CD4-positive, CD25-positive, alpha-beta regulatory T cell (primary cell): ENCODE results near the gene ZBTB16. TPM values are rescaled to one million over a fixed set of nuclear protein-coding genes. Genes with fewer than 3 reads are reported as not detected.

Source experiments
- ATAC-seq, 2 donors: fragments of 150-1000 bp; cut with Tn5 transposase; one replicate each; pipeline ENCODE4 v1.10.0; 2021; ENCODE audit warnings: low read depth in 2 of 2, moderate number of reproducible peaks in 2 of 2, moderate library complexity in 1 of 2
- DNase-seq, 3 donors: peaks; one replicate each; pipeline versions ENCODE4 v3.0.0 to v3.0.0-alpha.2; 2012 to 2022; ENCODE audit warnings: mixed read lengths in 1 of 3
- H3K27ac ChIP-seq: one replicate; pipeline ENCODE4 v1.7.0; 2013; ENCODE audit warnings: mild to moderate bottlenecking, low read length; ENCODE audit not compliant: insufficient read depth, poor library complexity, severe bottlenecking
- H3K27me3 ChIP-seq: one replicate; pipeline ENCODE4 v1.7.0; 2013; ENCODE audit warnings: low read length; ENCODE audit not compliant: control insufficient read depth, insufficient read depth
- H3K36me3 ChIP-seq: one replicate; pipeline ENCODE4 v1.7.0; 2013; ENCODE audit warnings: mild to moderate bottlenecking, low read length, moderate library complexity; ENCODE audit not compliant: control insufficient read depth, insufficient read depth
- H3K4me1 ChIP-seq: 2 replicates; pipeline ENCODE4 v1.7.0; 2013; ENCODE audit warnings: mild to moderate bottlenecking, low read length; ENCODE audit not compliant: insufficient read depth, control insufficient read depth, poor library complexity, severe bottlenecking
- H3K4me3 ChIP-seq: one replicate; pipeline ENCODE4 v1.7.0; 2013; ENCODE audit warnings: low read depth, mild to moderate bottlenecking, low read length, moderate library complexity
- H3K9me3 ChIP-seq, 2 experiments: 1 replicate in 1 of 2; 2 replicates in 1 of 2; pipeline ENCODE4 v1.7.0; 2013; ENCODE audit warnings: low read length in 2 of 2, mild to moderate bottlenecking in 1 of 2, moderate library complexity in 1 of 2; ENCODE audit not compliant: control insufficient read depth in 2 of 2
- H3K27ac Mint-ChIP-seq, 3 donors: one replicate each; pipeline ENCODE4 v1.8.0; 2020 to 2022; ENCODE audit warnings: mild to moderate bottlenecking in 3 of 3, mixed read lengths in 3 of 3, moderate library complexity in 2 of 3
- H3K27me3 Mint-ChIP-seq: one replicate; pipeline ENCODE4 v1.8.0; 2022; ENCODE audit warnings: mild to moderate bottlenecking, mixed read lengths
- H3K36me3 Mint-ChIP-seq: one replicate; pipeline ENCODE4 v1.8.0; 2020; ENCODE audit warnings: mixed read lengths
- H3K4me1 Mint-ChIP-seq, 4 donors: one replicate each; pipeline ENCODE4 v1.8.0; 2020 to 2022; ENCODE audit warnings: mixed read lengths in 4 of 4, mild to moderate bottlenecking in 1 of 4
- H3K4me3 Mint-ChIP-seq, 4 donors: one replicate each; pipeline ENCODE4 v1.8.0; 2020 to 2022; ENCODE audit warnings: mild to moderate bottlenecking in 4 of 4, mixed read lengths in 4 of 4, moderate library complexity in 3 of 4
- H3K9me3 Mint-ChIP-seq, 7 donors: one replicate each; pipeline ENCODE4 v1.8.0; 2020 to 2022; ENCODE audit warnings: mixed read lengths in 7 of 7, mild to moderate bottlenecking in 3 of 7, moderate library complexity in 2 of 7
- polyA plus RNA-seq, 4 donors: library from polyadenylated mRNA; unstranded; fragments of 300-500 nt; fragmentation: Illumina TruSeq; gene quantifications; one replicate each; pipeline ENCODE4 v1.2.3, GENCODE V29; 2021
- total RNA-seq: library from RNA; stranded (reverse); gene quantifications from one replicate; pipeline ENCODE4 v1.2.3, GENCODE V29; 2022

ZBTB16 gene
- total and polyA plus RNA-seq, 5 donors from 2014 or later, result 2.9 to 28.1 (median 8.5) TPM

DNA sequence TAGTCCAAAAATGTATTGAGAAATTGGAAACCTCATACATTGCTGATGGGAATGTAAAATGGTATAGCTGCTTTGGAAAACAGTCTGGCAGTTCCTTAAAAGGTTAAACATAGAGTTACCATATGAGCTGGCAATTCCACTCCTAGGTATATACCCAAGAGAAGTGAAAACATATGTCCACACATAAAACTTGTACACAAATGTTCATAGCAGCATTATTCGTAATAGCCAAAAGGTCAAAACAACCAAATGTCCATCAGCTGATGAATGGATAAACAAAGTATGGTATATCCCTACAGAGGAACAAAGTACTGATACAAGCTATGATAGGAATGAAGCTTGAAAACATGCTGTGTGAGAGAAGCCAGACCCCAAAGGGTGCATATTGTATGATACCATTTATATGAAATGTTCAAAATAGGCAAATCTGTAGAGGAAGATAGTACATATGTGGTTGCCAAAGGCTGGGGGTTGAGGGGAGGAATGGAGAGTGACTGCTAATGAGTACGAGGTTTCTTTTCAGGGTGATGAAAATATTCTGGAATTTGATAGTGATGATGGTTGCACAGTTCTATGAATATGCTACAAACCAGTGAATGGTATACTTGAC lies 85.8 kb downstream of the ZBTB16 start:
- ATAC-seq (no peak), DNase-seq (no peak)
- Histone ChIP-seq H3K27ac (no peak overlapping the region), H3K4me3 (no peak overlapping the region), H3K4me1 (no peaks in the 10 kb centered on the region), H3K36me3 (no peaks in the 10 kb centered on the region), H3K9me3 (no peaks in the 10 kb centered on the region), H3K27me3 (no peaks in the 10 kb centered on the region)
- Mint-ChIP-seq H3K4me1 (peaks cover 0 to 24% (median 10%) of the 10 kb centered on the region in 4 donors), H3K4me3 (no peak overlapping the region), H3K27me3 (no peaks in the 10 kb centered on the region), H3K27ac (no peak overlapping the region), H3K36me3 (peaks cover 1% of the 10 kb centered on the region), H3K9me3 (peaks cover 0 to 2% (median 0%) of the 10 kb centered on the region in 7 donors)

DNA sequence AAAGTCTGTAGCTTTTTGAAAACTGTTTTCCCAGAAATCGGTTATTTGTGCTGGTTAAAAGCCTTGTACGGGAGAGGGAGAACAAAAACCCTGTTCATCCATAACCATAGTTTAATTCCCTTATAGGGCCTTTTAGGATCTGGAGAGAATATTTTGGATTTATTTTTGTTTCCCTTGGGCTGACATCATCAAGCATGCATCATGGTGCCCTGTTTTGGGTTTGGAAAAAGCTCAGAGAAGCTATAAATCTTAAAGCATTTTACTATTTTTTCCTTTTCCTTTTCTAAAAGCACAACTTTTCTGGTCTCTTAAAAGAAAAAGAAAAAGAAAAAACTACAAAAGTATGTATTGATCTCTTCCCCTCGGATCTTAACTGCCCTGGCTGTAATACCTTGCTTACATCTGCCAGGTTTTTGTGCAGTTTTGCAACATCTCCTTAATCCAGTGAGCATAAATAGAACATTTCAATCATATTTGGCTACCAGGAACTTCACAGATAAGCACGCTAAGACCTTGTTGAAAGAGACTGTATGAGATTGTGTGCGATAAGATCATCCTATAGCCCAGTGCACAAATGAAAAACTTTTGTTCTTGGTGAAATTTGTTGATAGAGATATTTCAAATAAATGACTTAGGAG lies 88.0 kb downstream of the ZBTB16 start:
- Histone ChIP-seq H3K27ac (no peak overlapping the region), H3K27me3 (no peaks in the 10 kb centered on the region), H3K4me3 (no peak overlapping the region), H3K4me1 (no peaks in the 10 kb centered on the region), H3K9me3 (no peaks in the 10 kb centered on the region), H3K36me3 (no peaks in the 10 kb centered on the region)
- no peak for DNase-seq
- peaks cover 0 to 2% (median 0%) of the 10 kb centered on the region in 7 donors for H3K9me3 Mint-ChIP-seq
- H3K27ac Mint-ChIP-seq, result no peak overlapping the region
- H3K4me3 Mint-ChIP-seq, result no peak overlapping the region
- H3K4me1 Mint-ChIP-seq, result peaks cover 0 to 28% (median 17%) of the 10 kb centered on the region in 4 donors
- ATAC-seq, result no peak
- no peaks in the 10 kb centered on the region for H3K27me3 Mint-ChIP-seq
- H3K36me3 Mint-ChIP-seq, result no peaks in the 10 kb centered on the region

DNA sequence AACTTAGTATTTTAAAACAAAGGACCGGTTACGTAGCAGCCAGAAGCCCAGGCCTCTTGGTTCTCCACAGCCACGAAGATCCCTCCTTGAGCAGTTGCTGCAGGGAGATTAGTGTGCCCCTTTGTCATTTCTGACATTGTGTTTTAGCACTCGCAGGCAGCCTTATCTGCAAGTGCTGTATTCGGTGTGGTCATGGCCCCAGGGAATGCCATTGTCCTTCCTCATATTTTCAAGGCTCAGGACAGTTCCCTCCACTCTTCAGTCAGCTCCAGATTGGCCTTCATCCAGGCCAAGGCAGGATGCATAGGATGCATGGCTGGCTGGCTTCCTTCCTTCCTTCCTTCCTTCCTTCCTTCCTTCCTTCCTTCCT lies 88.5 kb downstream of the ZBTB16 start:
- Histone ChIP-seq H3K4me3 (no peak overlapping the region), H3K4me1 (no peaks in the 10 kb centered on the region), H3K27ac (no peak overlapping the region), H3K36me3 (no peaks in the 10 kb centered on the region), H3K27me3 (no peaks in the 10 kb centered on the region), H3K9me3 (no peaks in the 10 kb centered on the region)
- Mint-ChIP-seq H3K9me3 (peaks cover 0 to 2% (median 0%) of the 10 kb centered on the region in 7 donors), H3K36me3 (no peaks in the 10 kb centered on the region), H3K27ac (peak overlapping the region in 1 of 3 donors; percentile 49), H3K4me3 (no peak overlapping the region), H3K4me1 (peaks cover 0 to 31% (median 17%) of the 10 kb centered on the region in 4 donors), H3K27me3 (no peaks in the 10 kb centered on the region)
- no peak for ATAC-seq
- no peak for DNase-seq

DNA sequence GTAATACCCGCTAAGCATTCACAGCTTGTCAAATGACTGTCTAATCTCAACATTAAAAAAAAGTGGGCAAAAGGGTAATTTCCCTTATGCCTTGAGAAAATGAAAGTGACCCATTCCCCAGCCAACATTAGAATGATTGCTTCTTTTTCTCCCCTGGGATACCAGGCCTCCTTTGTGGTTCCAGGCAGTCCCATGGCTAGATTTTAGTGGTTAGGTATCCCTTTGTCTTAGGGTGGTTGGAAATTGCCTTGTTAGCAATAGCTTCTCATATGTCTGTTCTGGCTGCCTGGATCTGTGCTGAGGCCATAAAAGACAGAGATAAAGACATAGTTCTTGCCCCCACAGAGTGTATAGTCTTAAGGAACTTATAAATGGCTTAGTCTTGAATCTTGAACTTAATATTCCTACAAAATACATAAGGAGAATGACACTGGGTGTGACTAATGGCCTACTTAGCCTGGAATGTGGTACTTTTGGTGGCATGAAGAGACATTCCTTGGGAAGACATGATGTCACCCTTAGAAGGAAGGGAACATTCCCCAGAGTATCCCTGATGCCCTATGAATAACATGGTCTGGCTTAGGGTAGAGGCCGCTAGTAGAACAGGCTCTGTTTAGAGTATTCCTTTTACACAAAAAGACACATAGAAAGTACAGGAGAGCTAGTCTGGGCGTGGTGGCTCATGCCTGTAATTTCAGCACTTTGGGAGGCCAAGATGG lies 90.3 kb downstream of the ZBTB16 start:
- H3K27ac ChIP-seq, result no peak overlapping the region
- no peak overlapping the region for H3K4me3 ChIP-seq
- H3K36me3 ChIP-seq, result no peaks in the 10 kb centered on the region
- DNase-seq (no peak), ATAC-seq (no peak)
- no peaks in the 10 kb centered on the region for H3K36me3 Mint-ChIP-seq
- peaks cover 0 to 35% (median 17%) of the 10 kb centered on the region in 4 donors for H3K4me1 Mint-ChIP-seq
- peaks cover 0 to 4% (median 0%) of the 10 kb centered on the region in 7 donors for H3K9me3 Mint-ChIP-seq
- H3K27me3 ChIP-seq, result no peaks in the 10 kb centered on the region
- H3K9me3 ChIP-seq, result no peaks in the 10 kb centered on the region
- peak overlapping the region in 1 of 3 donors; percentile 29 for H3K27ac Mint-ChIP-seq
- no peaks in the 10 kb centered on the region for H3K27me3 Mint-ChIP-seq
- H3K4me3 Mint-ChIP-seq, result no peak overlapping the region
- H3K4me1 ChIP-seq, result no peaks in the 10 kb centered on the region

DNA sequence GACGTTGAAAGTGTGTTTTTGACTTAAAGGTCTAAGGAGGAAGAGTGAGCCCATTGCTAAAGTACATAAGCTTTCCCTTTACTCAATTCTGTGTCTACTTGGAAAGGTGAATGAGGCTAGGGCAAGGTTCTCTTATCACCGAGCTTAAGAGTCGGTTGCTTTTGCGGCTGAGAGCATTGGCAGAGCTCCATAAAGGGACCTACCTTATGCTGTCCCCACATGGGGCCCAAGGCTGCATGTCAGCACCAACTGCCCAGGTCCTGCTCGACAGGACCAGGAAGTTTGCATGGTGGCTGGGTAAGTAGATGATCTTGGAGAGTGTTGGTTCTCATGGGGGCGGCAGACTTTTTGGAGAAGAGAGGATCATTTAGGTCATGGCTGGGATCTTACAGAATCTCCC lies 91.2 kb downstream of the ZBTB16 start:
- H3K4me3 ChIP-seq, result no peak overlapping the region
- ATAC-seq, result no peak
- Mint-ChIP-seq H3K36me3 (no peaks in the 10 kb centered on the region), H3K4me3 (no peak overlapping the region), H3K9me3 (peaks cover 0 to 4% (median 0%) of the 10 kb centered on the region in 7 donors), H3K27ac (no peak overlapping the region), H3K4me1 (peaks cover 0 to 39% (median 17%) of the 10 kb centered on the region in 4 donors), H3K27me3 (no peaks in the 10 kb centered on the region)
- no peak overlapping the region for H3K27ac ChIP-seq
- no peaks in the 10 kb centered on the region for H3K9me3 ChIP-seq
- H3K4me1 ChIP-seq, result no peaks in the 10 kb centered on the region
- DNase-seq, result no peak
- no peaks in the 10 kb centered on the region for H3K27me3 ChIP-seq
- no peaks in the 10 kb centered on the region for H3K36me3 ChIP-seq

DNA sequence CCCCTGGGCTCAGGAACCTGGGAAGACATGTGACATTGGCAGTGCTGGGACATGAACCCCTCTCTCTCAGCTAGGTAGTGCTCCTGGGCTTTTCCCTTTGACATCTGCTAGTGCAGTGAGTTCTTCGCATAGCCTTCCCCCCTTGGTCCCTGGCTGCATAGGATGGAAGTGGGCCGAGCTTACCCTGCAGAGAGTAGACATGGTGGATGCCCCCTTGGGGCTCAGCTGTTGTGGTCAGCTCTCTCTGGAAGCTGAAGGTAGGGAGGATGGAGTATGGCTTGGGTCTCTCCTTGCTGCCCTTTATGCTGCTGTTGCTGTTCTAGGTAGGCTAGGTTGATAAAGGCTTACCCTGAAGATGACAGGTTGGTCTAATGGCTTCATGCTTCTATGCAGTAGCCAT lies 92.1 kb downstream of the ZBTB16 start:
- Histone ChIP-seq H3K9me3 (no peaks in the 10 kb centered on the region), H3K36me3 (no peaks in the 10 kb centered on the region), H3K27ac (no peak overlapping the region), H3K4me1 (no peaks in the 10 kb centered on the region), H3K4me3 (no peak overlapping the region), H3K27me3 (no peaks in the 10 kb centered on the region)
- H3K27ac Mint-ChIP-seq, result no peak overlapping the region
- DNase-seq (no peak), ATAC-seq (no peak)
- peaks cover 0 to 43% (median 17%) of the 10 kb centered on the region in 4 donors for H3K4me1 Mint-ChIP-seq
- H3K9me3 Mint-ChIP-seq, result peaks cover 0 to 4% (median 0%) of the 10 kb centered on the region in 7 donors
- H3K4me3 Mint-ChIP-seq, result no peak overlapping the region
- H3K36me3 Mint-ChIP-seq, result no peaks in the 10 kb centered on the region
- no peaks in the 10 kb centered on the region for H3K27me3 Mint-ChIP-seq

DNA sequence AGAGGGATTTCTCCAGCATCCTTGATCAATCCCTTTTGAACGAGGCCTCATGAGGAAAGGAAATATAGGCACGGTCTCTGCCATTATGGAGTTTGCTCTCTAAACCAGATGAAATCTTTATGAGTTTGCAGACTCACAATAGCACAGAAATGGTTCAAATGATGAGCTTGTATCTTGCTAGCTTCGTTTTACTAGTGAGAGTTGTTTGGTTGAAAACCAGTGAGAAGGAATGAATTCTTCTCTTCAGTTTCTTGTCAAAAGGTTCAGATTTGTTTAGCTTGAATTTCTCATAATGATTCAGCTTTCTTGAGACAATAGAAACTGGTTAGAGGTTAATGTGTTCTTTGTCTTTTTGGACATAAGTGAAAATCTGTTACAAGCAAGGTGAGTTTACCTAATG lies 92.7 kb downstream of the ZBTB16 start:
- H3K4me1 Mint-ChIP-seq, result peaks cover 0 to 45% (median 18%) of the 10 kb centered on the region in 4 donors
- no peak overlapping the region for H3K27ac Mint-ChIP-seq
- no peak for DNase-seq

More for the DNA sequence above, 92.7 kb downstream of the ZBTB16 start:
- Histone ChIP-seq H3K4me3 (no peak overlapping the region), H3K27ac (no peak overlapping the region), H3K9me3 (no peaks in the 10 kb centered on the region), H3K36me3 (no peaks in the 10 kb centered on the region), H3K4me1 (no peaks in the 10 kb centered on the region), H3K27me3 (no peaks in the 10 kb centered on the region)
- H3K4me3 Mint-ChIP-seq, result no peak overlapping the region
- peaks cover 0 to 4% (median 0%) of the 10 kb centered on the region in 7 donors for H3K9me3 Mint-ChIP-seq
- ATAC-seq, result no peak
- no peaks in the 10 kb centered on the region for H3K27me3 Mint-ChIP-seq
- no peaks in the 10 kb centered on the region for H3K36me3 Mint-ChIP-seq
